Stimulated activated CD4-positive, alpha-beta T cell treated with anti-CD3 and anti-CD28 coated beads, Interleukin-12 subunit alpha, Interleukin-12 subunit beta, amount 100 ng/mL, for 4 hours (primary cell): ENCODE data around the gene PCSK2.
A peak's percentile ranks its signal among the peaks of the same experiment; 100 is the strongest.

ENCODE experiments used
- DNase-seq: peaks from one replicate; pipeline ENCODE4 v3.0.0-alpha.2; 2020

The PCSK2 gene

DNA sequence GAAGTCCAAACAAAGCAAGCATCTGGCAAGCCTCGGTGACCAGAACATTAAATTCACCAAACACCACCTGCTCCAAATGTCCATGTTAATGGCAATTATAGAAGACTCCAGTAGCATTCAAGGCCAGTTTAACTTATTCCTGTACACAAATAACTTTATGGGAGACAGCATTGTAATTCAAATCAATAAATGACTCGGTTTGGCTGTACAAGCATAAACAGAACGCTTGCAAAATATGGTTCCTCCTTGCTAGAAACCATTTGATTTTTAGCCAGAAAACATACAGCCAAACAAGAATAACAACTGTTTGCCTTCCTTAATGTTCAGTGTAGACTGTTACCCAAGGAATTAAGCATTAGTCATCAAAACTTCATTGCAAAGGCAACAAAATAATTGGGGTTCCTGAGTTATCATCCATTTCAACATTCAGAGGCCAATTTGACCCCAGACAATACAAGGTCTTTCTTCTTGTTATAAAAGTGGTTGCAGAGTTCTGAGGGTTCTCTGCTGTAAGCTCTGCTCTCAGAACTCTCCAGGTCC, 179.3 kb downstream of the PCSK2 start:
- no peak for DNase-seq

DNA sequence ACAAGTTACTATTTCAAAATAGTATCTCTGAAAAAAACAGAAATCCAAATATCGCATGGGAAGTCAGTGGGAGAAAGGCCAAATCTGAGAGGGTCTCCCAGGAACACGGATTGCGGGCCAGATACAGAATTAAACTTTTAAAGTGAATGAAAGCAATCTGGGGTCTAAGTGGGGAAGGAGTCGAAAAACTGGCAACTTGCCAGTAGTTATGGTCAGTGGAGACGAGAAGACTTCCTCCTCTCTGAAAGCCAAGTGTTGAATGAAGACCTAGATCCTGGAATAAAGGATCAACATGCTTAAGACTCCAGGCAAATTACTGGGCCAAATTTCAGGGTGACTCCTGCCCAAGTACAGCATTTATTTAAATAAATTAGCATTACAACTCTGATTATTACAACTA, 180.7 kb downstream of the PCSK2 start:
- DNase-seq: no peak

DNA sequence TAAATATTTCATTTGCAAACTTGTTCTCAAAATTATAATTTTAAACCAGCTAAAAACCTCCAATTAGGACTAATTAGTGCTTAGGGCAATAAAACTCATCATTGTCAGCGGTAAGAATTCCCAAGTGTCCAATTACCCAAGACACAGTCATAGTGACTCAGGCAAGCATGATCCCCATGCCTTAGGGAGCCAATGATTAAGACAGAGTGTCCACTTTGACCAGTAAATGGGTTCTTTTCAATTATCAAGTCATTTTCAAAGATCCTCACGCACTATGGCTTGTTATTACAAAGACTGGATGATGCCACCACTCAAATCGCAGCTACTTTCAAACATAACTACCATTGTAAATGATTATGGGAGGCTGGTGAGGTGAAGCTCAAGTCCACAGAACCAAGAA, 190.4 kb downstream of the PCSK2 start:
- DNase-seq: no peak

DNA sequence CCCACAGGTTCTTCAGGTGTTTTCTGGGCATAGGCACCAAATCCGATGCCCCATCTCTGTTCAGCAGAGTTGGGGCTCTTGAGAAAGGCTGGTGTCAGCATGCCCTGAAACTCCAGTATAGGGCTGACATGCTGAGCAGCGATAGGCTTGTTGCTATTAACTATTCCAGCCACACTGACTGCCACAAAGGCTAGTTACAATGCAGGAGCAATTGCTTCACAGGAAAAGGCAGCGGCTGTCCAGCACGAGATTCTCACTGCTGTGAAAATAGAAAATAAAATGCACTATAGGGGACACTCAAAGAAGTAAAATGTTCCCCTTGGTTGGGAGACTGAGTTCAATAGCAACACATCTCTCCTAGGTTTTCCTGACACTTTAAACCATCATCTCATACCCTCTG, 191.9 kb downstream of the PCSK2 start:
- no peak for DNase-seq

DNA sequence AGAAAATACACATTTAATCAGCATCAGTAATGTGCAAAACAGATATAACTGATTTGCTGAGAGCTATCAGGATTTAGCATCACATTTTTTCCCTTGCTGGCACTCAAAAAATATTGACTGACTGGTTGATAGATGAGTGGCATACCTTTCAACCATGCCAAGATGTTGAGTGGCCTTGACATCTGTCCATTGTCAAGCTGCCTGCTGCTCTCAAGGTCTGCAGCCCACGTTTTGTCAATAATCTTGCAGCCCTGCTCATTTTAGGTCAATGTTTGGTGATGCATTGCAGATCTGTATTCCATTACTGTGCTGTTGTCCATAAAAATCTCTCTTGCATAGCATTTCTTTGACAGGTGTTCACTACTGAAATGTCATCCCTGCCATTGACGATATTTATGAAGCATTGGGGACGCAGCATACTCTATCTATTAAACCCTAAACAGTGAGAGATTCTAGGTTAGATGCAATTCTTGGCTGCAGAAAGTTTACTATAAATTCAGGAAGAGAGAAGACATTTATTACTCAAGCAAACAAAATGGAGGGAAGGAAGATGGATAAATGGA, 192.7 kb downstream of the PCSK2 start:
- no peak for DNase-seq

DNA sequence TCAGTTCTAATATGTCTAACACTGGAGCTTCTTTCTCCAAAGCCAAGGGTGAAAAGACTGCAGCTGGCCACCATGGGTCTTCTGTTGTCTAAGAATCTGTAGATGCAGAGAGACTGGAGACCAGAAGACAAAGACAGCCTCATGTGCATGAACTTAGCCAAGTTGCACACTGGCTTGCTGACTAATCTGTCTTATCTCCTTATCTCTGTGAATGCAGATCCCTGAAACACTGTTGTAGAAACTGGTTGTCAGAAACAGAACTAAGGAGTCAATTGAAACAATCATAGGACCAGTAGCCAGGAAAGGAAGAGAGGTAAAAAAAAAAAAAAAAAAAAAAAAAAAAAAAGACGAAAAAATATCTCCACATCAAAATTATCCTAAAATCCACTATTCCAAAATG, 194.7 kb downstream of the PCSK2 start:
- DNase-seq: no peak

DNA sequence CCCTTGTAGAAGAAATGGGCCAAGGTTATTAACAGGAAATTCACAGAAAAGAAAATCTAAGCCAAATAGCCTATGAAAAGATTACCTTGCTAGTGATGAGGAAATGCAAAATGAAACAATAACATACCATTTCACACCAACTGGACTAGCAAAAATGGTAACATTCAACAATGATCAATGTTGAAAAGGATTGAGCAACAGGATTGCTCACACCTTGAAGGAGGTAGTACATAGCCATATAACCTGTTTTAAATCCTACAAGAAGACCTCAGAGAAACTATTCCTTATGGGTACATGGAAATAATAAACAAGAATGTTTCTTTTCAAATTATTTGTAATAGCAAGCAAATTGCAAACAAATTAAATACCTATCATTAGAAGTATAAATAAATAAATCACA, 196.9 kb downstream of the PCSK2 start:
- no peak for DNase-seq

DNA sequence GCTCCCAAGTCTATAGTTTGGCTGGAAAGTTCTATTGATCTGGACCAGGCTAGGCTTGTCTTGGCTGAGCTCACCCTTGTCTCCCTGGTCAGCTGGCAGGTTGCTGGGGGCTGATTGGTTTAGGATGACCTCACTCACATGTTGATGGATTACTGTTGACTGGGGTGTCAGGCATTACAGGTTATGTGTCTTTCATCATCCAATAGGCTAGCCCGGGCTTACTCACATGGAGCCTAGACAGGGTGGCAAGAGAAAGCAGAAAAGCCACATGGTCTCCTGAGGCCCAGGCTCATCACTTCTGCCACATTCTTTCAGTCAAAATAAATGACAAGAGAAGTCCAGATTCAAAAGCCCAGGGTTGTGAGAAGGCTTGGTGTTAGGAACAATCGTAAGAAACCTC, 200.8 kb downstream of the PCSK2 start:
- no peak for DNase-seq

DNA sequence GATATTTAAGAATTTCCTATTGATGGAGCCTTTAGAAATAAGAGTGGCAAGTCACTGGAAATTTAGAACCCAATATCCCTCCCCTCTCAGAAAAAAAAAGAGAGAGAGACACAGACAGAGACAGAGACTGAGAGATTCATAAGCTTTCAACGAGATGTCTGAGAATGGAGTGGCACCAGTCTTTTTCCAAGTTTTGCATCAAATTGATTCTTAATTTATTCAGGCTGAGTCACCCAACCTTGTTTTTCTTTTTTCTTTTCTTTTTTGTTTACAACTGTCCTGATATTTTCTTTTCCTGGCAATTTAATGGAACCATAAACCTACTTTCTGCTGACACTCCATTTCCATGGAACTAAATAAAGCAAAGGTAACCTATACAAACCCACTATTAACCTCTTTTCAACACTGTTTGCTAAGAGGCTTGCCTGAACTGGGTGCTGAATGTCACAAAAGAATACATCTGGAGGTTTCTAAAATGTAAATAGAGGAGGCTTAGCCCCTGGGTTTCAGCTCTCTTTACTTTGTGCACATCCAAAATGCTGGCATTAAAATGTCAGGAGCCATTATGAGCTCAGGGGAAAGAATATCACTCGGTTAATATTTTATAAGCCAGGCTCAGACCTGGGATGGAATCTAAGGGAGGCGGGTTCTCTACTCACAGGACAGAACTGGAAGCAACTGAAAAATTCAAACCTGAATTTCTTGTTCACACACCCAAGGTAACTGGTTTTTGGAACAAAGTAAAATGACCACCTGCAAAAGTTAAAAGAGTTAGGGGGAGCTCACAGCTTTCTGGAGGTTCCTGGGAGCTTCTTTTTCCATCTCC, 203.5 kb downstream of the PCSK2 start:
- no peak for DNase-seq

DNA sequence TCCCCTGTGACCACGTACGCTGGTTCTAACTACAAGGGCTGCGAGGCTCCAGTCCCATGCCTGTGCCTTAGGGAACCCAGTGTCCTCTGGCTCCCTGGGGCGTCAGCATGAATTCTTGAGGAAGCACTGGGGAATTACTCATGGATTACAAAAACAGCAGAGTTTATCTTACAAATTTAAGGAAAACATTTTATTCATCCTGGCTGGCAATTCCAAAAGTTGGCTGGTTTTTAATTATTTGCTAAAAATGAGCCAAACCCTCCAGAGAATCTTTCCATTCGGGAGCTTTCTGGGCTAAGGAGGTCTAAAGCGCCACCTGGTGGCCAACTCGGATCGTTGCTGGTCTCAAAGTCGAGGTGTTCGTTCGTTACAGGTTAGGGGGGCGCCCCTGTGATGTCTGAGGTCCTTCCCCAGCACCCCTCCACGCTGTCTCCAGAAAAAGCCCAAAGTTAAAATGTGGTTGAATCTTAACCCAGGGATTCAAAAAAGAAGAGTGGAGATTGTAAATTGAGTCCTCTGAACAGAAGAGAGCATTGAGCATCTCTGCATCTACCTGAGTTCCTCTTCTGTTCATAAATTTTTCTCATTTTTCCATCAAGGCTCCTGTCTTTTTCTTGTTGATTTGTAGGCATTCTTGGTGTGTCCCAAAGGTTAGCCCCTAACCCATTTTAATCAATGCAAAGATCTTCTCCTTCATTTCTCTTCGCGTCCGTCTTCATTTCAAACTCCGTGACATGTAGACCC, 205.0 kb downstream of the PCSK2 start:
- DNase-seq: peak; percentile 38

DNA sequence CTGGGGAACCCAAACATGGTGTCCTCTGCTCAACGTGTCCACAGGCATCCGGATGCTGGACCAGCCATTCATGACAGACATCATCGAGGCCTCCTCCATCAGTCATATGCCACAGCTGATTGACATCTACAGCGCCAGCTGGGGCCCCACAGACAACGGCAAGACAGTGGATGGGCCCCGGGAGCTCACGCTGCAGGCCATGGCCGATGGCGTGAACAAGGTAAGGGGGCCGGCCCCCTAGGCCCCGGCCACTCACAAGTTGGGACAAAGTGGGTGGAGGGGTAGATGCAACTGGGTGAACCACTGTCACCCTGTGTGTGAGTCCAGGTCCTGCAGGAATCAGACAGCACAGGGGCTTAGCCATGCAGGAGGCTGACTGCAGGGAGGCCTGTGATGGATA, 209.8 kb downstream of the PCSK2 start:
- no peak for DNase-seq

DNA sequence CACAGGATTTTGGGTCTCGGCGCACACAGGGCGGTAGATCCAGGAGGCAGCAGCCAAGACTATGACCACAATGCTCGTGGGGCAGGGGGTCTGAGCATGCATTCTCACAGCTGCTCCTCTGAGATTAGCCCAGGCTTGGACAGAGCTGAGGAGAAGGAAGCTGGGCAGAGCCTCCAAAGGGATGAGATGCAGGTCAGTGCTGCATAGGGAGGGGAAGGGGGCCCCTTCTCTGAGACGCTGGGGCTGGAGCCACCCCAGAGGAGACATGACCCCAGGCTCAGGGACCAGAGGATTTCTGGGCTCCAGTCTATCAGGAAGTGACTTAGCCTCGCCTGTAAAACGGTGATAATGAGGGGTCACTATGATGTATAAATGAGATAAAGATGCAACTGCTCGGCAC, 210.4 kb downstream of the PCSK2 start:
- DNase-seq: no peak

DNA sequence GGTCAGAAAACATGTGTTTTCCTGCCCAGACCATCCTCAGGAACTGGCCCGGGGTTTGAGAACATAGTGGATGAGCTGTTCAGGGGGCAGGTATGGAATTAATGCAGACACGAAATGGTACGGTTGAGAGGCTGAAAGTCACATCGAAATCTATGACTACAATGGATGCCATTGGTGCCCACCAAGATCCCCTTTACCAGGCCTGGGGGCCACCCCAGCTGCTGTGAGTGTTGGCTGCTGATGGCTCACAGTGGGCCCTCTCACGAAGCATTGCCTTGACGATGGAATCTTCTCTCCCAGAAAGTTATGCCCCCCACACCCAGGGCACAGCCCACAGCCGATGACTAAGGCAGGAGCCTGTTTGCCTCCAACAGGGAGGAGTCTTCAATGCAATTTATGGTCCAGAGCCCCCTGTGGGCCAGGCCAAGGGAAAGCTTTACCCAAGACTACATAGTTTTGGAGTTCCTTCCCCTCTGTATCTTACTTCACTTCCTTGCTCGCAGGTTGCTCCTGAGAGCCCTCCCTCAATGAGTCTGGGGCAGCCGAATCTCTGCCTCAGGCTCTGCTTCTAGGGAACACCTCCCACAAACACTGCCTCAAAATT, 211.7 kb downstream of the PCSK2 start:
- no peak for DNase-seq

DNA sequence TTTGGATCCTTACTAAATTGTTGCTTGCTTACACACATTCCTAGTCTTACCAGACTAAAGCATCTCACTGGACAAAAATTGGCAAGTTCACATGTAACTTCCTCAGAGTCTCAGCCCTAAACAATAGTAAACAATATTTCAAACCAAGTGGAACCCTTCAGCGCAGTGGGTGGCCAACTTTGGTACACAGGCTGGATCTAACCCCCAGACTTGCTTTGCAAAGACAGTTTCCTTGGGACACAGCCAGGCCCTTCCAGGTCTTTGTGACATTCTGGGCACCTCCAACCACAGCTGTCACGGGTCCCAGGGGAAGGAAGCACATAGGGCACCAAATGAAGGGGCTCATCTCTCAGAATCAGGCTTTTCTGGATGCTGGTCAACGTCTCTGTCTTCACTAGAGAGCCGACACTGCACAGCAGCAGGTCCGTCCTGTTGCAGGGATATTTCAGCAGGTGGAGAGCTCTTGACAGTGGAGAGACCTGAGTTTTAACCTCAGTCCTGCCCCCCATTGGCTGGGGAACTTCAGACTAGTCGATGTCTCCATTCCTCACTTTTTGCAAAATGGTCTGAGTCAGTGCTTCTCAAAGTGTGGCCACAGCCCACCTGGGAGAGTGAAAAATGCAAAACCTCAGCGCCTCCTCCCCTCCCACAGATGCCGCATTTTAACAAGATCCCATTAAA, 212.9 kb downstream of the PCSK2 start:
- no peak for DNase-seq

DNA sequence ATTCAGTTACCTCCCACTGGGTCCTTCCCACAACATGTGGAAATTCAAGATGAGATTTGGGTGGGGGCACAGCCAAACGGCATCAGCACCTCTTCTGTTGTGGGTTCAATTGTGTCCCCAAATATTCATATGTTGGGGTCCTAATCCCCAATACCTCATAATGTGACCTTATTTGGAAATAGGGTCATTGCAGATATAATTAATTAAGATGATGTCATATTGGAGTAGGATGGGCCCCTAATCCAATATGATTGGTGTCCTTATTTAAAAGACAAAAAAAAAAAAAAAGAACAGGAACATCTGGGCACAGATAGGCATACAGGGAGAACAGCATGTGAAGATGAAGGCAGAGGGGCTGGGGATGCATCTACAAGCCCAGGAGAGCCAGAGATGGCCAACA, 214.9 kb downstream of the PCSK2 start:
- no peak for DNase-seq

DNA sequence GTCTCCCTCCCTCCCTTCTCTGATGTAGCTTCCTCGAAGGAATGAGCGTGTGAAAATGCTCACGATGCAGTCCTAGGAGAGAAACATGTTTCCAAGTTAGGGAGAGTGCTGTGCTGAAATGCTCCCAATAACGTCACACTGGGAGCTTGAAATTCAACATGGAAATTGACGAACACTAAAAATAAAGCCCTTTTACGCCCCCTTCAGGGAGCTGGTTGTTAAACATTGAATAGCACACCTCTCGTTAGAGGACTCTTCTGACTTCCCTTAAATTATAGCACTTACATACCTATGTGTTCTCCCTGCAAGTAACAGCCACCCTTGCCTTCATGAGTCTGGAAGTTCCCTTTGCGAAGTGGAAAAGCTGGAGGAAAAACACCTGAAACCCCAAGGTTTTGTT, 215.7 kb downstream of the PCSK2 start:
- no peak for DNase-seq

DNA sequence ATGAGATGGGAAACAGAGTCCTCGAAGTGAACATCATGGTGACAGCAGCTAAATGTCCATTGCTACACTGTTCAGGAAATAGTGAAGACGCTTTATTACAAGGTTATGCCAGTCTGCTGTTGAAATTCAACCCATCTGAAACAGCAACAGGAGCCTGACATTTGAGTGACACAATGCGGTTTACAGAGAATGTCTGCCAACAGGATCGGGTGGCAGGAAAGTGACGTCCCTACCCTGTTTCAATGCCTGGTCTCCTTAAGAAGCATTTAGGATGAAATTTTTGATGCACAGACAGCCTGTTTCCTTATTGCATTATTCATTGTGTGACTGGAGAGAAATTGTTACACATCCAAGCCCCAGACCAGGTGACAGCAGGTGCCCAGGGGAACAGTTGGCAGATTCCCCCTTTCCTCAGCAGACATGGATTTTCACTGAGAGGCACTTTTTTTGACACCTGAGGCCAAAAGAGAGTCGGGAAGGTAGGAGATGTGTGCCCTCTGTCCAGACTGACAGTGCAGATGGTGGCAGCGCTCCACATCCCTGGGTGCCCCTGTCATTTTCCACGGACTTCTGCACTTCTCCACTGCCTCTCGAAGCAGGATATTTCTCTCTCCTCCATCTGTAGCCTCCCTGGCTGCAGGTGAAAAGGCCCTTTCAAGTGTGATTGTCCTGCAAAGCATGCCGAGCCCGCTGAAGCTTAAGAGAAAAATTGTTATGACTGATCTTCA, 216.5 kb downstream of the PCSK2 start:
- no peak for DNase-seq

DNA sequence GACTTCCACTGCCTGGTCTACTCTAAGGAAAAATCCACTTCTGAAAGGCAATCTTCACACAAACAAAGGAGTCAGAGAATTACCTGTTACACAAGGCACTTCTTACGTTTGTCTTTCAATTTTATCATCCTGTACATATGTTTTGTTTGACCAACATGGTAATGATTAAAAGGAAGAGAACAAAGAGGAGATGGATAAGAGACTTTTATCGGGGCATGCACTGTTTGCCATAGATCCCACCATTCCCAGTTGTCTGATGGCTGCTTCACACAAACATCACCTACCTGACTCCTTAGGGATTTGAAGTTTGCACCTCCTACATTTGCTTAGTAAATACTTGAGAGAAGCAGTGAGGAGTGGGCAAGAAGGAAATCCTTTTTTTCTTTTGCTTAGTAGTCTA, 217.3 kb downstream of the PCSK2 start:
- no peak for DNase-seq

DNA sequence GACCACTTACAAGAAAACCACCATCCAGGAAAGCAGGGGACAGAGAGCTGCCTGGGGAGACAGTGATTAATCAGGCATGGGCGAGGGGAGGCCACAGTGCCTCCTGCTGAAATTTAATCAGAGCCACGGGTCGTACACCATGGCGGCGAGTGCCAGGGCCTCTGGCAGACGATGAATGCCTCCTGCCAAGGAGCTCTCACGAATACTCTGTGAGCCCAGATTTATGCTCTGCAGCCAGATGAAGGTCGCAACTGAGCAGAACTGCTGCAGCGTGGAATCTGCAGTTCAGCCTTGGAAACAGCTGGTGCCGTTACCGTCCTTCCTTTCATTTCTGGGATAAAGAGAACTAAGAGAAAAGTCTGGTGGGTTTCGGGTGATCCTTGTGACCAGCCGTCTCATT, 218.7 kb downstream of the PCSK2 start:
- no peak for DNase-seq

DNA sequence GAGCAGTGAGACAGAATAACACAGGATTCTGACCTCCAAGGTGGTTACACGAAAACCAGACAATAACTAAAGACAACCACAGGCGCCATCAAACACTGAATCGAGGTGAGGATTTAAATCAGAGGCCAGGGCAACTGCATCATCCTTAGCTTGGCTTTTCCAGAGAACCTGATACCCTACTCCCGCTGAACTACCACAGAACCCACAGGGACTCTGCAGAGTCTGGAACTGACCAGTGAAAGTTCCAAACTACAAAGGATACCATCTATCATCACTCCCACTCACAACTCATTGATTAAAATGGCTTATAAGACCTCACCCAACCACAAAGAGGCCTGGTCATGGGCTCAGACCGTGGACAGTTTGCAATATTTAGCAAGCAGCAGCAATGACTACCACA, 219.3 kb downstream of the PCSK2 start:
- DNase-seq: no peak

DNA sequence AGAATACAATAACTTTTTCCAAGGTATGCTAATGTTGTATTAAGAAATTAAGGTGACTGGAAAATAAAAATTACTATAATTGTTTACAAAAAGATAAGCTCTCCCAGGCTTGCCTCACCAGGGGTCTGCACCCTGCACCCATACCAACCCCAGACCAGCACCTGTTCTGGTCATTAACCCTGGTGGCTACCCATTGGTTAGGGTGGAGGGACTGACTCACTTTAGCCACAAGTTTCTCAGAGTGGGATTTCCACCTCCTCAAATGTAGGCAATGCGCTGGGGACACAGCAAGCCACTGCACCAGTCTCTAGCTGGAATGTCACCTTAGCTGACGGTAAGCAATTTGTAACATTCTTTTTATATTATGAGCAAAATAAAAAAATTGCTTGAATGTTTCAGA, 221.2 kb downstream of the PCSK2 start:
- no peak for DNase-seq

DNA sequence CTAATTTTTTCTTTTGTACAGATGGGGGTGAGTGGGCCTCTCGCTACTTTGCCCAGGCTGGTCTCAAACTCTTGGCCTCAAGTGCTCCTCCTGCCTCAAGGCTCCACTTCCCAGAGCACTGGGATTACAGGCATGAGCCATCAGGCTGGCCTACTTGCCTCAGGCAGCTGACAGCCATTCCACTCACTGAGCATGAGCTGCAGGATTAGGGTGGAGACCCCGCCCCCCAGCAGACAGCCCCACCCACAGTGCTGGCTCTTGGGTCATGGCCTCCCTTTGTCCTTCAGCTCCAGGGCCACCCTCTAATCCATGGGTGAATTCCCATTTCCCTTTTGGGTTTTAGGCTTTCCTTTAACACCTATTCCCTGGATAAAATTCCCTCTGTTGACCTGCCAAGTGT, 222.2 kb downstream of the PCSK2 start:
- DNase-seq: no peak
